ENCODE measurements around the gene TSPAN14. TPM values are rescaled to one million over a fixed set of nuclear protein-coding genes. Genes with fewer than 3 reads are reported as not detected.

Gene TSPAN14
- total RNA-seq, 1 experiment from 2014 or later, result 16.4 TPM

- DNase-seq (ENCODE audit: low spot score), result no peak
Observed at GRCh38 chr10:80486785-80487420, 32.8 kb downstream of the TSPAN14 start.

GRCh38 chr10:80487421-80487785 lies 33.3 kb downstream of the TSPAN14 start:
- no peak for DNase-seq (ENCODE audit: low spot score)

DNA sequence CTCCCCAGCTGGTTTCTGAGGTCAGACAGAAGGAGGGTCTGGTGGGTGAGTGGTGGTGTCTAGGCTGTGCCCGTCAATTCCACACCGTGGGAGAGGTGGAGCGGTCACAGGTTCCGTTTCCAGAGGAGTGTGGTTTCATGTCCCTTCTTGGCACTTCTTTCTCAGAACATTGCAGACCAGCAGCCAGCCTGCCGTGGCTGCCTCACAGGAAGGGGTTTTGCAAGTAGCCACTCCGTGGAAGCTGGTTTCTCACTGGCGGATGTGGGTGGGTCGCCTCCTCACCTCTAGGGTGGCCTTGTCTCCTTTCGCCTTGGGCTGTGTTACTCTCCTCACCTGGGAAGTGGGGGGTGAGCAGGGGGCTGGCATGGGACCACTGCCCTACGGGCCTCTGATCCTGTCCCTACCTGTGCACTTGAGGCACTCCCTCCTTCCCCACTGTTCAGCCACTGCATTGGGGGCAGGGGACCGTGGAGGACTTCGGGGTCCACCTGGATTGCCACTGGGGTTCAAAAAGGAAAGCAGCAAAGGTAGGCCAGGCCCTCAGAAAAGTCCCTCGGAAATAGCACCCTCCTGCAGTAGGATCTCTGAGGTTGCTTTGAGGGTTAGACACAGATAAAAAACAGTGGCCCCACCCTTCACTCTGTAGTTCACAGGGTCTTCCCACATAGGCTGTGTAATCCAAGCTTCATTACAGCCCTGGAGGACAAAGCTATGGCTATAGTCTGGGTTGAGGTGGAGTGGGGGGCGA lies 33.9 kb downstream of the TSPAN14 start:
- no peak for DNase-seq (ENCODE audit: low spot score)

- no peak for DNase-seq (ENCODE audit: low spot score)
Observed at GRCh38 chr10:80488539-80489066, 34.5 kb downstream of the TSPAN14 start.

DNA sequence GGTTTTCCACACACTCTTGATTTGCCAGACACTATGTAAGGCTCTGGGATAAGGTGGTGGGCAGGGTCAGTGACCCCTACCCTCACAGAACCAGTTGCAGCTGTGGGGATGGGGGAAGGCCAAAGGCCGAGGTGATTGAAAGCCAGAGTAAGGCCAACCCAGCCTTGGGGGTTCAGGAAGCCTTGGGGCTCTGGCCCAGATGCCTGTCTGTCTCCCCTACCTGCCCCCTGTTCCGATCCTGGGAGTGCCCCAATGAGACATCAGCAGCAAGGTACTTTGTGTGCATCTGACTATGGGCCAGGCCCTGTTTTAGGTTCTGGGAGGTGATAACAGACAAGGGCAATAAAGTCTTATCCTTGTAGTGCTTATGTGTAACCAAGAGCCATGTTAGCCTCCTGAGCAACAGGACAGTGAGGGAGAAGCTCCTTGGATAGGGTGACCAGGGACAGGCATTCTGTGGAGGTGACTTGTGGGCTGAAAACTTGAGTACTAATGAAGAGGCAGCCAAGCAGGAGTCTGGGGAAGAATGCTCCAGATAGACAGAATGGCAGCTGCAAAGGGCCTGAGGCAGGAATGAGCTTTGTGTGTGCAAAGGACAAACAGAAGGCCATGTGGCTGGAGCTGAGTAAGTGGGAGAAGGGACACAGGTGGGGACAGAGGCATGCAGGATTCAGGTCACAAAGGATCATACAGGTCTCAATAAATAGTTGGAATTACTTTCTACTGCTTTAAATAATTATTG lies 35.4 kb downstream of the TSPAN14 start:
- DNase-seq (ENCODE audit: low spot score), result no peak

- no peak for DNase-seq (ENCODE audit: low spot score)
Observed at GRCh38 chr10:80491251-80492102, 37.4 kb downstream of the TSPAN14 start.

- no peak for DNase-seq (ENCODE audit: low spot score)
Observed at GRCh38 chr10:80492848-80493521, 38.9 kb downstream of the TSPAN14 start.

DNA sequence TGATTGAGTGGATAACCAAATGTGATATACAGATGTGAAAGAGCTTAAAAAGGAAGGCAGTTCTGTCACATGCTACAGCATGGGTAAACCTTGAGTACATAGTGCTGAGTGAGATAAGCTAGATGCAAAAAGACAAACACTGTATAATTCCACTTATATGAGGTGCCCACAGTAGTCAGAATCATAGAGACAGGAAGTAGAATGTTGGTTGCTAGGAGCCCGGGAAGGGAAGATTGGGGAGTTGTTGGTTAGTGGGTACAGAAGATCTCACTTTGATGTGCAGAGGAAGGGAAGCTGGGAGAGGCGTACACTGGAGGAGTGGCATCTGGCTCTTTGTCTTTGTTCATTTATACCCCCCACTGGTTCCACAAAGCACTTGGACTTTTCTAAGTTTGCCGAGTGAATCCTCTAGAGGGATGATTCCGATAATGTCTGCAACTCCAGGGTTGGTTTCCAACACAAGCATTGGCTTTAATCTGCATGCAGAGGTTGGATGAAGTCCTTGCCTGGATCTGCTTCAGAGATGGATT lies 39.5 kb downstream of the TSPAN14 start:
- DNase-seq (ENCODE audit: low spot score), result no peak

- DNase-seq (ENCODE audit: low spot score), result no peak
Observed at GRCh38 chr10:80496555-80497172, 42.6 kb downstream of the TSPAN14 start.

GRCh38 chr10:80497187-80498077 lies 43.3 kb downstream of the TSPAN14 start:
- no peak for DNase-seq (ENCODE audit: low spot score)

GRCh38 chr10:80498078-80498832 lies 44.1 kb downstream of the TSPAN14 start:
- DNase-seq (ENCODE audit: low spot score), result no peak

DNA sequence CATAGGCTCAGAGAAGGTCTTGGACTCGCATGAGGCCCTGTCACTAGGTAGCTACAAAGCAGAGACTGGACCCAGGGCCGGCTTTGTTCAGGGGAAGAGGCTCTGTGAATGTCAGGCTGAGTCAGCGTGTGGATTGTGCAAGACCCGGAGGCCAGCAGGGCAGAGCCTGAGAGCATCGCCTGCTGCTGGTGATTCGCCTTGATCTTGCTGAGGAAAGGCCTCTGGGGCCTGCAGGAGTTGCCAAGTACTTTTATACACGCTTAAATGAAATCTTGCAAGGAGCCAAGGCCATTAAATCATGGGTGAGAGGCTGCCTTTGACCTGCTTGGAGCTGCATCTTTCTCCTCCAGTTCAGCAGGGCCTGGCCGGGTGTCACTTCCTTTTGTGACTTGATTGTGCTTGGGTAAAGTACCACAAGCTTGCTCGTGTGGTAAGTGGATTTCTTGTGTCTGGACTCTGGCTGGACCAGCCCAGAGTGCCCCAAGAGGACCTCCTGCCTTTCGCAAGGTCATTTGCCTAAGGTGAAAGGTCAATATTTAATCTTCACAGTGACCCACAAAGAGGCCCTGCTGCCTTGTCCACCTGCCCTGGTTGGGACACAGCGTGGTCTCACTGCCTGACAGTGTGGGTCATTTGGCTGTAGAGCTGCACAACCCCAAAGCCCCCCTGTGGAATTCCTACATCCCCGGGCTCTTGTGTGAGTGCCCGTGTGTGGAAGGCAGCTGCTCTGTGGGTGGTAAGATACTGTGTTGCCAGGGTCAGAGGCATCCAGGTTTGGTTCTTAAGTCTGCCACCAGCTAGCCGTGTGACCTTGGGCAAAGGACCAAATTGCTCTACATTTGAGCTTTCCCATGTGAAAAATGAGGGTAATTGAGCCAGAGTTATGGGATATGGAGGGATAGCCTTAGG lies 45.0 kb downstream of the TSPAN14 start:
- peak; percentile 94 for DNase-seq (ENCODE audit: low spot score)

DNA sequence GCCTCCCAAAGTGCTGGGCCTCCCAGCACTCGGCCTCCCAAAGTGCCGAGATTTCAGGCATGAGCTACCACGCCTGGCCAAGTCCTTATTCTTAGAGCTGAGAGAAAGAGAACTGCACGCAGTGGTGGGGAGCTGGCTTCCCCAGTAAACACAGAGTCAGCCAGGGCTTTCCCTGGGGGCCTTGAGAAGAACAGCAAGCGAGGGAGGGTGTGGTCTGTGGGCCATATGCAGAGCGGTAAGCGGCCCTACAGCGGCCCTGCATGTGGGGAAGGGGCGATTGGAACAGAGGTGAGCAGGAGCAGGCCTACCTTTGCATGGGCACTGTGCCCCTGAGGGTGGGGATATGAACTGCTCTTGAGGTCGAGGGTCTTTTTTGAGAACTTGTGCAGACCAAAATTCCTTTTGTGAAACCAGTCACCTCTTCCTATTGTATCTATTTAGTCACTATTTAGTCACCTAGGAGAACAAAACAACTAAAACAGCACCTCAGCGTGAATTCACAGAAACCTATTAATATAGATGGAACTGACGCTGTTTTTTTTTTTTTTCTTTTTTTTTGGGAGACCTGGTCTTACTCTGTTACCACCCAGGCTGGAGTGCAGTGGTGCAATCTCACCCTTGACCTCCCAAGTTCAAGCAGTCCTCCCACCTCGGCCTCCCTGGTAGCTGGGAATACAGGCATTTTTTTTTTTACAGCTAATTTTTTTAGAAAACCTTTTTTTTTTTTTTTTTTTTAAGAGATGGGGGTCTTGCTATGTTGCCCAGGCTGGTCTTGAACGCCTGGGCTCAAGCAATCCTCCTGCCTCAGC lies 46.7 kb downstream of the TSPAN14 start:
- DNase-seq (ENCODE audit: low spot score), result no peak

- no peak for DNase-seq (ENCODE audit: low spot score)
Observed at GRCh38 chr10:80501381-80501912, 47.3 kb downstream of the TSPAN14 start.

- DNase-seq (ENCODE audit: low spot score), result no peak
Observed at GRCh38 chr10:80501913-80502521, 47.9 kb downstream of the TSPAN14 start.

Measured in H4 (cell line).